GM12891 (cell line): ENCODE measurements around the gene DCDC2.

Experiments used
- PAX5 ChIP-seq: IDR thresholded peaks from 2 replicates; pipeline ENCODE4 v1.6.1; 2011; ENCODE audit warnings: low read length, moderate library complexity, mild to moderate bottlenecking; ENCODE audit not compliant: insufficient read depth, severe bottlenecking
- POLR2A ChIP-seq: IDR thresholded peaks from 2 replicates; pipeline ENCODE4 v1.6.1; 2011; ENCODE audit warnings: low read depth, low read length, control low read depth
- POLR2AphosphoS5 ChIP-seq: IDR thresholded peaks from 2 replicates; pipeline ENCODE4 v1.6.1; 2011; ENCODE audit warnings: low read depth, low read length, control low read depth
- POU2F2 ChIP-seq: IDR thresholded peaks from 2 replicates; pipeline ENCODE4 v1.6.1; 2011; ENCODE audit warnings: low read depth, mild to moderate bottlenecking, control low read depth, low read length, moderate library complexity
- TAF1 ChIP-seq: IDR thresholded peaks from 2 replicates; pipeline ENCODE4 v1.6.1; 2011; ENCODE audit warnings: low read depth, low read length, control low read depth

DNA sequence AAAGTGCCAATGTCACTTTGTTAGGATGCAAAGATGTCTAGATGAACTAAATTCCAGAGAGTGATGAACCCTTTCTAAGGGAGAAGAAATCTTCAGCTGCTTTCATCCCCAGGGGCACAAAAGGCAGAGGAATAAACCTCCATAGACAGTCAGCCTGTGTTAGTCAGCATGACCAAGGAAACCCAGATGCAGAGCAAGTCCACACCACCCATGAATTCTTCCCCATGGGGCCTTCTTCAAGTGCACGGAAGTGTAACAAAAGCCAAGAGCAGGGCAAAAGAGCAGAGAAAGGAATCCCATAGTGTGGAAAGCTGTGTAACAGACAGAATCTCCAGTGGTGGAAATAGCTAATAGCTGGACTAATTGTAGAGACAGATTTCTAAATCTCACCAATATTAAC lies 50.0 kb downstream of the DCDC2 start:
- no peak for TF ChIP-seq POLR2A
- TF ChIP-seq POLR2AphosphoS5: no peak
- no peak for TF ChIP-seq TAF1
- TF ChIP-seq POU2F2: no peak
- no peak for TF ChIP-seq PAX5
